ENCODE data around the gene RPL41. TPM values are rescaled to one million over a fixed set of nuclear protein-coding genes. Genes with fewer than 3 reads are reported as not detected.
"Not testable (repeated sequence)": the region's sequence is repeated elsewhere in the genome, so short reads cannot be mapped to it uniquely, and the experiment has no call there.

RPL41 gene
- total RNA-seq, 2 donors from 2014 or later: 2,363 to 2,700 TPM

DNA sequence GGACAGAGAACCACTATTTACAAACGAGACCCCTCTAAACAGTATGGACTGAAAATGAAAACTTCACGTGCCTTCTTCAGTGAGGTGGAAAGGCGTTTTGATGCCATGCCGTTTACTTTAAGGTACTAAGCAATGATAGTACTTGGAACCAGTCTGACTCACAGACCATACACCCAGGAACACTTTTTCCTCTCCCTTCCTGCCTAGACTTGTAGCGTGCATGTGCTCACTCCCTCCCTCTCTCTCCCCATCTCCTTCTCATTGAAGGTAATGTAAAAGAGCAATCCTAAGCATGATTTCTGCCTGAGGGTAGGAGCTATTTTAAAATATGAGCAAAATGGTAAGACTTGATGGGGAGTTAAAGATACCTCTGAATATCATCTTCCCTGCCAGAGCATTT is 5.9 kb upstream of the RPL41 start:
- H3K27ac Mint-ChIP-seq: no peak overlapping the region
- peaks cover 46% of the 10 kb centered on the region for H3K36me3 Mint-ChIP-seq
- H3K4me3 Mint-ChIP-seq: no peak overlapping the region
- ATAC-seq (no peak), DNase-seq (ENCODE audit: low spot score) (peak; percentile 49)
- peaks cover 12 to 24% of the 10 kb centered on the region in 2 donors for H3K4me1 Mint-ChIP-seq (ENCODE audit: low read depth in 2 of 2)
- no peaks in the 10 kb centered on the region for H3K27me3 Mint-ChIP-seq
- H3K9me3 Mint-ChIP-seq: no peaks in the 10 kb centered on the region

DNA sequence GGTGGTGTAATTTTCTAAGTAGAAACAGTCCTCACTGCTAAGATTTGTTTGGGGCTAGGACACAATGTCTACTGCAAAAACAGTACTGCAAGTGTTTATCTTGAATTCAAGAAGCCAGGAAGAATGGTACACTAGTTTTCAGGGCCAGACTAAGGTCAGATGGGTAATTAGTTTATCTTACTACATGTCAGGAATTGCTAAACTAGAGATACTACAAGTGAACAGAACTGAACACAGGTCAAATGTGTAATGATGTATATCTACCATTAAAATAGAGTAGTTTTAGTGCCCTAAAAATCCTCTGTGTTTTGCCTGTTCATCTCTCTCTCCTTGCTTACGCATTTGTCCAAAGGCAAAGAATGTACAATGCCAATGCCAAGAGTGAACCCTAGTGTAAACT is 2.3 kb upstream of the RPL41 start:
- H3K9me3 Mint-ChIP-seq: no peaks in the 10 kb centered on the region
- peaks cover 16 to 29% of the 10 kb centered on the region in 2 donors for H3K4me1 Mint-ChIP-seq (ENCODE audit: low read depth in 2 of 2)
- H3K27ac Mint-ChIP-seq: peak overlapping the region; percentile 62 to 64

DNA sequence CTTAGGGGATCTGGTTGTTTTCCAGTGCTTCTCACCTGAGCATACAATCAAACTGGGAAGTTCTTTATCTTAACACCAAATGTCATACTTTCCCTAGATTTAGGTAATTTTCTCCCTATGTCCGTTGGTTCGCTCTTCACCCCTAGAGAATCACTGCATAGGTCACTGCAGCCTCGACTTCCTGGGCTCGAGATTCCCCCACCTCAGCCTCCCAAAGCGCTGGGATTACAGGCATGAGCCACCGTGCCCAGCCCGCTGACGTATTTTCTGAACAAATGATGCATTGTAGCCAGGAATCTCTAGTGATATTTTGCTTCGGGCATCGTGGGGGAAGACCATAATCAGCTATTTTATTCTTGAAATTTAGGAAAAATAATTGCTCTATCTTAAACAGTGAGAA is 1.1 kb upstream of the RPL41 start:
- Mint-ChIP-seq H3K36me3 (peaks cover 41% of the 10 kb centered on the region), H3K9me3 (no peaks in the 10 kb centered on the region), H3K27ac (peak overlapping the region; percentile 93 to 97), H3K4me1 (ENCODE audit: low read depth in 2 of 2) (peaks cover 22 to 36% of the 10 kb centered on the region in 2 donors), H3K4me3 (peak overlapping the region; percentile 99), H3K27me3 (no peaks in the 10 kb centered on the region)
- DNase-seq (ENCODE audit: low spot score) (no peak), ATAC-seq (no peak)

More for the DNA sequence above, 2.3 kb upstream of the RPL41 start:
- H3K27me3 Mint-ChIP-seq: no peaks in the 10 kb centered on the region
- no peak overlapping the region for H3K4me3 Mint-ChIP-seq
- DNase-seq (ENCODE audit: low spot score): no peak
- peaks cover 45% of the 10 kb centered on the region for H3K36me3 Mint-ChIP-seq
- ATAC-seq: no peak

DNA sequence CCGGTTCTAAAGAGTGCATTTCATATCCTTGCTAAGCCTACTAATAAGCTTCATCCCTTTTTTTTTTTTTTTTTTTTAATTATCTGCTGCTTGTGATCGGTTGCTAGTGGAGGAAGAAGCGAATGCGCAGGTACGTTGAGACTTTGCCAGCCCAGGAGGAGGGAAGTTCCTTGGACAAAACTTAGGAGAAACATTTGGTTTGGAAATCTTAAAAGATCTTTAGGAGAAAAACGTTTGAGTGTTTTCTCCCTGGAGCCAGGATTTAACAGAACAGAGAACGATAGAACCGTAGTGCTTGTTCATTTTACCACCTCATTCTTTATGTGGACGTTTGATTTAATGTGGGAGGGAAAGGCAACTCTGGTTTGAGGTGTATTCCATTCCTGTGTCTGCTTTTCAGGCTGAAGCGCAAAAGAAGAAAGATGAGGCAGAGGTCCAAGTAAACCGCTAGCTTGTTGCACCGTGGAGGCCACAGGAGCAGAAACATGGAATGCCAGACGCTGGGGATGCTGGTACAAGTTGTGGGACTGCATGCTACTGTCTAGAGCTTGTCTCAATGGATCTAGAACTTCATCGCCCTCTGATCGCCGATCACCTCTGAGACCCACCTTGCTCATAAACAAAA is 761 bp downstream of the RPL41 start:
- not testable (repeated sequence) for H3K9me3 Mint-ChIP-seq; DNase-seq (ENCODE audit: low spot score); ATAC-seq; H3K27me3 Mint-ChIP-seq
- Mint-ChIP-seq H3K4me3 (peak overlapping the region; percentile 99), H3K4me1 (ENCODE audit: low read depth in 2 of 2) (peaks cover 22 to 36% of the 10 kb centered on the region in 2 donors), H3K27ac (peak overlapping the region; percentile 93 to 97), H3K36me3 (peaks cover 30% of the 10 kb centered on the region)

DNA sequence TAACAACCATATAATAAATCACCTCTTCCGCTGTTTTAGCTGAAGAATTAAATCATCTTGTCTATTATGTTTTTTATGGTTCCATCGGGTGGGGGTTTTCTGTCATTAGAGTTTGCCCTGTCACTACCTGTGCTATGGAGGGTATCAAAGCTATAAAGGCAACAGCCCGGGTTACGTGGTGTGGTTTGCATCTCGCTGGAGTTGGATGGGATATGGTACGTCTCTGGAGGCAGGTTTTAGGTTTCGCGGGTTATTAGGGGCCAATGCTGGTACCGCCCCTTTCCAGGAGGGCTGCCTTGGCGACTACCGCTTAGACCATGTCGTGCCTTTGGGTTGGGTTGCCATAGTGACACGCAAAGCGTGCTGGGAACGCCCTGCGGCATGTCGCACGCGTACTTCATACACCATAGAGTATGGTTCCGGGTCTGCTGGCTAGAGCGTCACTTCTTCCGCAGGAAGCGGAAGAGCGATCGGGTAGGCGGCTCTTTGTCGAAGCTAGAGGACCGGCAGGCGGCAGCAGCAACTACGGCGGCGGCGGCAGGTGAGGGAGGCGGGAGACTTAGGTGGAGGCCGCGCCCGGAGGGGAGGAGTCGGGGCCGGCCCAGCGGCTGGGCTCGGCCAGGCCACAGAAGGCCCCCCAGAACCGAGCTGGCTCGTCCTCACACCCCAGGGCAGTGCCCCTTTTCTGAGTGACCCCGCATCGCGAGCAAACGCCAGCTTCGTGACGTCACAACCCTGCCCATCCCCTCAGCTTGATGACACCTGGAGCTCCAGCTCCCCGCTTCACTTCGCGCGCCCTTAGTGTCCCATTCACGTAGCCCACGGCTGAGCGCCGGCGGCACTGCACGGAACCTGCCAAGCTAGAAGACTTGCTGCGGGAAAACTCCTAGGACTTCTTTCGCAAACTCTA is 1.6 kb downstream of the RPL41 start, which contains the start of gene ZC3H10:
TSS of gene ZC3H10 (plus strand) at position 489 of the 910 bp plus-strand sequence. CDS start 2,297 bp downstream, outside the sequence.
- peak; percentile 93 for ATAC-seq
- peak; percentile 99 for DNase-seq (ENCODE audit: low spot score)
- no peaks in the 10 kb centered on the region for H3K27me3 Mint-ChIP-seq
- peaks cover 29% of the 10 kb centered on the region for H3K36me3 Mint-ChIP-seq
- H3K9me3 Mint-ChIP-seq: no peaks in the 10 kb centered on the region
- H3K27ac Mint-ChIP-seq: peak within 1 kb of the TSS; percentile 93 to 97
- peaks cover 22 to 36% of the 10 kb centered on the region in 2 donors for H3K4me1 Mint-ChIP-seq (ENCODE audit: low read depth in 2 of 2)
- H3K4me3 Mint-ChIP-seq: peak within 1 kb of the TSS; percentile 99

DNA sequence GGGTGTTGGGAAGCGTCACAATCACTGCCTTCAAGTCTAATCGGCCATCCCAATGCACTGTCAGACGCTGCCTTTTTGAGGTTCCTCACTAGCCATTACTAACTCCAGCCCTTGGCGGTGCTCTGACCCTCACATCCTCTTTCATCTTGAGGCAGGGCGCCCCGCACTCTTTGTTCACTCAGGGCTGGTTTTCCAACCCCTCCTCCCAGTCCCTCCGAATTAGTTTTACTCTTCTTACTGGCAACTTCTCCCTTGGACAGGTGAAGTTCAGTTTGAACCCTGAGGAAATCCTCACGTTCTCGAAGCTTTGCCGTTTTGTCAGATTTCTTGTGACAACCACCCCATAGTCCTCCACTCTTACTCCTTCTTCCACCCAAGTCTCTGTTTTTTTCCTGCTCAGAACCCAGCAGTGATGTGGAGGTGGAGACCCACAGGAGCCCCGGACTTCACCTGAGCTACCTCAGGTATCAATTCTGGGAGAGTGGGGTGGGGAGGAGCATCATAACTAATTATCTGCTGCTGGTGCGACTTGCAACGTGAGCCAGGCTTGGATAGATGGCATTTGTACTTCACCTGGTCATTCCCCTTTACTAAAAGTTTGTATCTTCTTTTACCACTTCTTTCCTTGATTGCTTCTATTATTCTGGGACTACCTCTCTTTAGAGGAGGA is 2.4 kb downstream of the RPL41 start:
- H3K4me1 Mint-ChIP-seq (ENCODE audit: low read depth in 2 of 2): peaks cover 25 to 35% of the 10 kb centered on the region in 2 donors
- H3K27me3 Mint-ChIP-seq: no peaks in the 10 kb centered on the region
- H3K36me3 Mint-ChIP-seq: peaks cover 21% of the 10 kb centered on the region
- DNase-seq (ENCODE audit: low spot score) (no peak), ATAC-seq (no peak)
- H3K9me3 Mint-ChIP-seq: no peaks in the 10 kb centered on the region
- peak overlapping the region; percentile 99 for H3K4me3 Mint-ChIP-seq
- peak overlapping the region; percentile 93 to 97 for H3K27ac Mint-ChIP-seq

DNA sequence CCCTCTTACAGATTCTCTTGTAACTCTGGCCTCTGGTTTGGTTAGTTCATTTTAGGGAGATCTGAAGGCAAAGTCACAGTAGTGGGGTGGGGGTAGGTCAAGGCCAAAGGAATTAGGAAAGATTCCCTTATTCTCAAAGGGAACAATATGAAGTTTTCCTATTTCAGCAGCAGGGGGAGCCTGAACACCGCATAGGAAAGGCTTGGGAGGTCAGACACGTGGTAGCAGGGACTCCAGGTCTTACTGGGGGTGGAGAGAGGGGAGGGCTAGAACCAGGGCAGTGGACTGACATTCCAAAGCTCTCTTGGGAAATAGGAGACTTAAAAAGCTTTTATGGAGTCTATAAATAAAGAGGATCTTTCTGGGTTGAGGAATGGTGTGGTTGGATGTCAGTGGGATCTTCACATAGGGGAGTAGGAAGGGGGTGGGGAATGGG is 2.9 kb downstream of the RPL41 start:
- peak; percentile 74 for DNase-seq (ENCODE audit: low spot score)
- Mint-ChIP-seq H3K4me1 (ENCODE audit: low read depth in 2 of 2) (peaks cover 29 to 39% of the 10 kb centered on the region in 2 donors), H3K27me3 (no peaks in the 10 kb centered on the region), H3K9me3 (no peaks in the 10 kb centered on the region), H3K4me3 (peak overlapping the region; percentile 99), H3K36me3 (peaks cover 17% of the 10 kb centered on the region), H3K27ac (peak overlapping the region; percentile 93 to 97)
- no peak for ATAC-seq

DNA sequence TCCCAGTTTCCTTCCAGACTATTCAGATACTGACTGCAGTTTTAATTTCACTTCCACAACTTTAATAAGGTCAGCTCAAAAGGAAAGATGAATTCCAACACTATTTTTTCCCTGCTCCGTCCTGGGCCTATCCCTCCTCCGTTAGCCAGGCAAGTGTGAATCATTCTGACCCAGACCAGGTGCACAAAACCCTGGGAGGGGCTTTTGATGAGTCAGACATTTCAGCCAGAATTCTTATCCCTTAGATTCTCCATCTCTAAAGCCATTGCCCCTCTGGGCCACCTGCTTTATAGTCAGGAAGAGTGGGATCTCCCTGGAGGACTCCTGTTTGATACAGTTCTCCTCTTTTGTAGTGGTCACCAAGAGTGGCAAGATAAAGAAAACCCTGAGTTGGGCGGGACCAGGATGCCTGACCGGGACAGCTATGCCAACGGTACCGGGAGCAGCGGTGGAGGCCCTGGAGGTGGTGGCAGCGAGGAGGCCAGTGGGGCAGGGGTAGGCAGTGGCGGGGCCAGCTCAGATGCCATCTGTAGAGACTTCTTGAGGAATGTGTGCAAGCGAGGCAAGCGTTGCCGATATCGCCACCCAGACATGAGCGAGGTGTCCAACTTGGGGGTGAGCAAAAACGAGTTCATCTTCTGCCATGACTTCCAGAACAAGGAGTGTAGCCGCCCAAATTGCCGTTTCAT is 3.9 kb downstream of the RPL41 start:
- Mint-ChIP-seq H3K9me3 (no peaks in the 10 kb centered on the region), H3K27me3 (no peaks in the 10 kb centered on the region), H3K4me1 (ENCODE audit: low read depth in 2 of 2) (peaks cover 32 to 40% of the 10 kb centered on the region in 2 donors), H3K4me3 (no peak overlapping the region), H3K36me3 (peaks cover 17% of the 10 kb centered on the region), H3K27ac (no peak overlapping the region)
- ATAC-seq (no peak), DNase-seq (ENCODE audit: low spot score) (no peak)

DNA sequence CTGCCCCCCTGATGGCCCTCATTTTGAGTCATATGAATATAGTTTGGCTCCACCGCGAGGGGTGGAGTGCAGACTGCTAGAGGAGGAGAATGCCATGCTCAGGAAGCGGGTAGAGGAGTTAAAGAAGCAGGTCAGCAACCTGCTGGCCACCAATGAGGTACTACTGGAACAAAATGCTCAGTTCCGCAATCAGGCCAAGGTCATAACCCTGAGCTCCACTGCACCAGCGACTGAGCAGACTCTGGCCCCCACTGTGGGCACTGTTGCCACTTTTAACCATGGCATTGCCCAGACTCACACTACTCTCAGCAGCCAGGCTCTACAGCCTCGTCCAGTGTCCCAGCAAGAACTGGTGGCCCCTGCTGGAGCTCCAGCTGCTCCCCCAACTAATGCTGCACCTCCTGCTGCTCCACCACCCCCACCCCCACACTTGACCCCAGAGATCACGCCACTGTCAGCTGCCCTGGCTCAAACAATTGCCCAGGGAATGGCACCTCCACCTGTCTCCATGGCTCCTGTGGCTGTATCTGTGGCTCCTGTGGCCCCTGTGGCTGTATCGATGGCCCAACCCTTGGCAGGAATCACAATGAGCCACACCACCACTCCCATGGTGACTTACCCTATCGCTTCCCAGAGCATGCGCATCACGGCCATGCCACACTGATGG is 4.9 kb downstream of the RPL41 start:
- Mint-ChIP-seq H3K27me3 (no peaks in the 10 kb centered on the region), H3K4me1 (ENCODE audit: low read depth in 2 of 2) (peaks cover 36 to 46% of the 10 kb centered on the region in 2 donors)
- DNase-seq (ENCODE audit: low spot score): no peak

DNA sequence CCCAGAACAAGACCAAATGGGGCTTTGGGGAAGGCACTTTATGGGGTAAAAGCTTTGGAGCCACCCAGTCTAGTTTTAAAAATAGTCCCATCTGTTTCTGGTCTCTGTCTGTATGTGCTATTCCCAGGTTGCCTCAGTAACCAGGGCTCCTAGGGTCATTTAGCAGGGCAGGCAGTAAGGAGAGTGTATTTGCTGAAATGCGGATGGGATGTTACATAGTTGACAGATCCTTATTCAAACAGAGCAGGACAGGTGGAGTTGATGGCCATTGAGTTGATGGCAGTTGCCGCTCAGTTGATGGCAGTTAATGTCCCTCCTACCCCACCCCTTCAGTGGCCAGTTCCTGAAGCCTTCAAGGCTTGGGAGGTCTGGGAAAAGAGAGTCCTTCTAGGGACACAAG is 6.2 kb downstream of the RPL41 start:
- H3K27me3 Mint-ChIP-seq: no peaks in the 10 kb centered on the region
- H3K9me3 Mint-ChIP-seq: no peaks in the 10 kb centered on the region
- ATAC-seq (no peak), DNase-seq (ENCODE audit: low spot score) (no peak)
- H3K4me1 Mint-ChIP-seq (ENCODE audit: low read depth in 2 of 2): peaks cover 46 to 47% of the 10 kb centered on the region in 2 donors
- H3K36me3 Mint-ChIP-seq: peaks cover 4% of the 10 kb centered on the region
- peak overlapping the region in 1 of 2 donors; percentile 45 for H3K27ac Mint-ChIP-seq
- no peak overlapping the region for H3K4me3 Mint-ChIP-seq

More for the DNA sequence above, 4.9 kb downstream of the RPL41 start:
- H3K27ac Mint-ChIP-seq: peak overlapping the region in 1 of 2 donors; percentile 45
- H3K36me3 Mint-ChIP-seq: peaks cover 17% of the 10 kb centered on the region
- H3K4me3 Mint-ChIP-seq: no peak overlapping the region
- ATAC-seq: no peak
- no peaks in the 10 kb centered on the region for H3K9me3 Mint-ChIP-seq

DNA sequence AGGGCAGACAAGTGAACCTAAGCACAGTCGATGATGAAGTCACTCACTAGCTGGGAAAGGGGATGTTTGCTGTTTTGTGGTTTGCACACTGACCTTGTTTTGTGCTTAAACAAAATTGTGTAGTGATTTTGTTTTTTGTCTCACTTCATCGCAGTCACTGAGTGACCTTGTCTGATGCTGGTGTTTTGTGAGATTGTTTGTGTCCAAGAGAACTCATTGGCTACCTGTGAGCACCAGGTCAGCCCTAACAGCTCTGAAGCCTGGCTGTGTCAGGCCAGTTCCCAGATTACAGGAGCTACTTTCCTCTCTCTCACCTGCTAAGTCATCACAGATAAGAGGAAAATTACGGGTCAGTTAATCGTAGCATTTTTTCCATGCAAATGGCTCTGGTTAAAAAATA is 7.7 kb downstream of the RPL41 start:
- no peak overlapping the region for H3K4me3 Mint-ChIP-seq
- no peaks in the 10 kb centered on the region for H3K27me3 Mint-ChIP-seq
- DNase-seq (ENCODE audit: low spot score) (no peak), ATAC-seq (no peak)
- peak overlapping the region; percentile 92 to 94 for H3K27ac Mint-ChIP-seq
- no peaks in the 10 kb centered on the region for H3K9me3 Mint-ChIP-seq
- no peaks in the 10 kb centered on the region for H3K36me3 Mint-ChIP-seq
- H3K4me1 Mint-ChIP-seq (ENCODE audit: low read depth in 2 of 2): peaks cover 42 to 46% of the 10 kb centered on the region in 2 donors

DNA sequence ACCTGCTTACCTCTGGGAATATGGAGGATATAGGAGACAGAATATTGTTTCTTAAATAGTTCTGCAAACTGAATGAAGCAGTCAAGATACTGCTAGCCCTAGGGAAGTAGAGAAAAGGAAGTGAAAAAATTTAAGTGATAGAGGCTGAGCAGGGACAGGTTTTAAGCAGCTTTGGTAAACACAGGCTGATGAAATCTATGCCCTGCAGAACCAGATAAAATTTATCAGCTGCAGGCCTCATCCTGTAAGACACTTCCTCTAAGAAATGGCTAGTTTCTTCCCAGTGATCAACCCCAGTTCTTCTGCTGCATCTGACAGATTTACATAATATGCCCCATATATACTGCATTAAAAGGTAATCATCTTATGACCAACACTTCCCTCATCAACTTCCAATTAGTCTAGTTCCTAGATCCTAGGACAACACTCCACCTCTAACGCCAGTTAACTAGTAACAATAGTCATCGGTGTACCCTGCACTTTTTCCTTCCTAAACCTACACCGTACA is 10.4 kb downstream of the RPL41 start:
- Mint-ChIP-seq H3K27ac (peak overlapping the region; percentile 92 to 94), H3K27me3 (no peaks in the 10 kb centered on the region), H3K9me3 (no peaks in the 10 kb centered on the region), H3K4me1 (ENCODE audit: low read depth in 2 of 2) (peaks cover 53 to 58% of the 10 kb centered on the region in 2 donors), H3K36me3 (peaks cover 10% of the 10 kb centered on the region), H3K4me3 (peak overlapping the region; percentile 97)
- ATAC-seq (no peak), DNase-seq (ENCODE audit: low spot score) (no peak)

Data from natural killer cell treated with Interleukin-12 subunit alpha and Interleukin-12 subunit beta and Interleukin-15 and Interleukin-18, amount 100 ng/mL, for 72 hours (primary cell).